Measurements from ENCODE around the gene RREB1.
"Not testable (repeated sequence)": the region's sequence is repeated elsewhere in the genome, so short reads cannot be mapped to it uniquely, and the experiment has no call there.

RREB1 gene

DNA sequence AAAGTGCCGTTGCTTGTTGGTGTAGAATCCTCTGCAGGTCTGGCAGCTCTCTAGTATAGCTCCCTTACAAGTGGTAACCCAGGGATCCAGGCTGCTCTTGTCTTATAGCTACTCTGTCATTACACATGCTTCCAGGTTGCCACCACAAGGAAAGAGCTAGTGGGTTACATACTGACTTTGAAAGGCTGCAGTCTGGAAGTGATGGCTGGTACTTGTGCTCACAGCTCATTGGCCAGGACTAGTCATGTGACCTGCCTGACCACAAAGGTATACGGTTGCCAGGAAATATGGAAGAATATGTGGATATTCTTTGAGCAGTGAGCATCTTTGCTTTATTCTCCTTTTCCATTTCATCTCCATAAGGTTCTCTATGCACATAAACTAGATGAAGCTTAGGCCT, 46.0 kb downstream of the RREB1 start:
- ChIA-PET POLR2A (no interaction called here), CTCF (interaction anchor here (0.6 to 1.7 kb wide), 3 partner anchors 9 to 90 kb away, joined by 3 to 5 read pairs (median 5); no protein-coding TSS in a partner anchor)
- H3K4me3 ChIP-seq (ENCODE audit: low read depth, low read length), result no peak overlapping the region
- TF ChIP-seq, protein P1, sequence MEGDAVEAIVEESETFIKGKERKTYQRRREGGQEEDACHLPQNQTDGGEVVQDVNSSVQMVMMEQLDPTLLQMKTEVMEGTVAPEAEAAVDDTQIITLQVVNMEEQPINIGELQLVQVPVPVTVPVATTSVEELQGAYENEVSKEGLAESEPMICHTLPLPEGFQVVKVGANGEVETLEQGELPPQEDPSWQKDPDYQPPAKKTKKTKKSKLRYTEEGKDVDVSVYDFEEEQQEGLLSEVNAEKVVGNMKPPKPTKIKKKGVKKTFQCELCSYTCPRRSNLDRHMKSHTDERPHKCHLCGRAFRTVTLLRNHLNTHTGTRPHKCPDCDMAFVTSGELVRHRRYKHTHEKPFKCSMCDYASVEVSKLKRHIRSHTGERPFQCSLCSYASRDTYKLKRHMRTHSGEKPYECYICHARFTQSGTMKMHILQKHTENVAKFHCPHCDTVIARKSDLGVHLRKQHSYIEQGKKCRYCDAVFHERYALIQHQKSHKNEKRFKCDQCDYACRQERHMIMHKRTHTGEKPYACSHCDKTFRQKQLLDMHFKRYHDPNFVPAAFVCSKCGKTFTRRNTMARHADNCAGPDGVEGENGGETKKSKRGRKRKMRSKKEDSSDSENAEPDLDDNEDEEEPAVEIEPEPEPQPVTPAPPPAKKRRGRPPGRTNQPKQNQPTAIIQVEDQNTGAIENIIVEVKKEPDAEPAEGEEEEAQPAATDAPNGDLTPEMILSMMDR (IDR thresholded peaks at IDR 0.05; ENCODE audit: insufficient read depth, low read length, missing control alignments), result no peak
- DNase-seq (ENCODE audit: low read depth, low spot score), result no peak

DNA sequence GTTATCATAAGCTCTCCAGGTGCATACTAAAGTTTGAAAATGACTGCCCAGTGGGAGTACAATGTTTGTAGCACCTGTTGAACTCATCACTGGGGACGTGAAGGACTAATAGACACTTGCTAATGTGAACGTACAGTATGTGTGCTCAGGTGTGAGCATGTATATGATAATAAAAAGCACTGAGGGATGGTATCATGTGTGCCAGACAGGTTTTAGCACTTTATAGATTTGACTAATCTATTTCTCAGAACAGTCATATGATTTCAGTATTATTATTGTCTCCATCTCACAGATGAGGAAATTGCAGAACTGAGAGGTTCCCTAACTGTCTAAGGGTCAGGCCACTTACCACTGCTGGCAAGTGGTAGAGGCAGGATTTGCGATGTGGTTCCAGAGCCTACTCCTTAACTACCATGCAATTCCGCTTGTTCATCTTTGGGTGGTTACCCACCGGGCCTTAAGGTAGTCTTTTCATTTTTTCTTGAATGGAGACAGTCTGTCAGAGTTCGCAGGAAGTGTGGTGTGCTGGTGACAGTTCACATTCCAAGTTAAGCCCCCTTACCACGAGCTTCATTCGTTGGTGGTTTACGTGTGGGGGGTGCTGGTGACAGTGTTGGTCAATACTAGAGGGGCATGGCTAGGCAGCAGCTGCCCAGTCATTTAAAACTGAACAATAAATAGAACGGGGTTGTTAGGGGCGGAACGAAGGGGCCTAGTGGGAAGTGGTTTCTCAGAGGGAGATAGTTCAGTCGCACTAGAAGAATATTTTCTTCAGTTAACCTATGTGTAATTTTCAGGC, 46.8 kb downstream of the RREB1 start:
- no peak for DNase-seq (ENCODE audit: low read depth, low spot score)
- TF ChIP-seq, protein P1 (IDR thresholded peaks at IDR 0.05; ENCODE audit: insufficient read depth, low read length, missing control alignments), result no peak
- H3K4me3 ChIP-seq (ENCODE audit: low read depth, low read length), result no peak overlapping the region
- CTCF ChIA-PET, result interaction anchor here (0.5 to 1.6 kb wide), 3 partner anchors 10 to 85 kb away, joined by 3 to 5 read pairs (median 3); no protein-coding TSS in a partner anchor
- POLR2A ChIA-PET, result no interaction called here

DNA sequence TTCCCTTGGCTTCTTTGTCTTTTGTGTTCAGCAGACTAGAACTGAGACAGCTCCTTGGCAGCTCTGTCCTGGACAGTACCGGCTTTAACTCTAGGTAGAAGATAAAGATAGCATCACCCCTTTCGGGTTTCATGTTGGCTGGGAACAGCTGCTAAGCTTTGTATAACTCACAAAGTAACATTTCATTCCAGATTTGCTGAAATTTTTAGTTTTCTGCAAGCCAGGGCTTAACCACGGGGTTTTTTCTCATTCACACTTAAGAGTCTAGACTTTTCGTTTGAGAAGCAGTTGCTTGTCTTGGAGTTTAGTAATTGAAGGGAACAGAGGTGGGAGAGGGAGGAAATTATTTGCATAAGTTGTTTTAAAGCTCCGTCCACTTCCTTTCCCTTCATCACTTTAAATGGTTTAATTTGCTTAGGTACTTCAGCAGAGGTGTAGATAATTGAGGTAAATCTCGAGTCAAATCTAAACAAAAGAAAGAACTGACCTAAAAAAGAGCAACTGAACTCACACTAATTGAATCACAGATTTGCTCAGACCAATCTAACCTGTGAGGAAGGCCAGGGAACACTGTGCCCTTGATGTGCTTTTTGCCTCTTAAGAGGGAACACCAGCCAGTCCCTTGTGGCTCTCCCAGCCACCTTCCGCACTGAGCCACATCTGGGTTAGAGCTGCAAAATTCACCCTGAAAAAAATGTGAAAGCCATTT, 48.3 kb downstream of the RREB1 start:
- TF ChIP-seq, protein P1 (IDR thresholded peaks at IDR 0.05; ENCODE audit: insufficient read depth, low read length, missing control alignments), result no peak
- ChIA-PET CTCF (interaction anchor here (1.1 to 1.7 kb wide), 4 partner anchors 9 to 441 kb away, joined by 3 to 5 read pairs (median 4); no protein-coding TSS in a partner anchor), POLR2A (interaction anchor here (0.8 to 2.2 kb wide), 4 partner anchors 9 to 19 kb away, joined by 3 to 17 read pairs (median 5); no protein-coding TSS in a partner anchor)
- H3K4me3 ChIP-seq (ENCODE audit: low read depth, low read length), result no peak overlapping the region
- no peak for DNase-seq (ENCODE audit: low read depth, low spot score)

DNA sequence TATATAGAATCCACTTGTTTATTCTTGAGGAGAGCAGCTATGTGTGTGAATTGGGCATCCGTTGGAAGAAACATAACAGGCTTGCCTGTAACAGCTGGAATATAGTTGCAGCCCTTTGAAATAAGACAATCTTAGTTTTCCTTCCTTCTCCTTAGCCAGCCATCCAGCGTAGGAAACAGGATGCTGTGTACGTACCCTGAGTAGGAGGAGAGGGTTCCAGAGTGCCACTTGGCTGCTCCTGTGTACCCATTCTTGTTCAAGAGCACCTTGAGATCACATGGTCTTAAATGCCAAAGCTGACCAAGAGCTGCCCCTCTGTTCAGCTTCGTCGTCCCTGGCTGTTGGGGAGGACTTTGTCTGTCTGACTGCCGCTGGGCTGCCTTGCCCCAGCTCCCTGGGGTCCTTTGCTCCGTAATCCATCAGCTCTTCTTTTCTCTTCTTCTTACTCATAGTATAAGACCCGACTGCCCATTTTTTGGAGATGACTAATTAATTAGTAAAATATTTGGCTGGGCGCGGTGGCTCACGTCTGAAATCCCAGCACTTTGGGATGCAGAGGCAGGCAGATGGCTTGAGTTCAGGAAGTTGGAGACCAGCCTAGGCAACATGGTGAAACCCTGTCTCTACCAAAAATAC, 49.0 kb downstream of the RREB1 start:
- TF ChIP-seq, protein P1 (IDR thresholded peaks at IDR 0.05; ENCODE audit: insufficient read depth, low read length, missing control alignments), result no peak
- H3K4me3 ChIP-seq (ENCODE audit: low read depth, low read length), result peak overlapping the region; percentile 26
- ChIA-PET POLR2A (interaction anchor here (0.8 to 2.2 kb wide), 4 partner anchors 10 to 19 kb away, joined by 3 to 17 read pairs (median 5); no protein-coding TSS in a partner anchor), CTCF (interaction anchor here (1.0 to 1.7 kb wide), 5 partner anchors 9 to 442 kb away, joined by 3 to 5 read pairs (median 3); no protein-coding TSS in a partner anchor)
- DNase-seq (ENCODE audit: low read depth, low spot score), result peak; percentile 59

DNA sequence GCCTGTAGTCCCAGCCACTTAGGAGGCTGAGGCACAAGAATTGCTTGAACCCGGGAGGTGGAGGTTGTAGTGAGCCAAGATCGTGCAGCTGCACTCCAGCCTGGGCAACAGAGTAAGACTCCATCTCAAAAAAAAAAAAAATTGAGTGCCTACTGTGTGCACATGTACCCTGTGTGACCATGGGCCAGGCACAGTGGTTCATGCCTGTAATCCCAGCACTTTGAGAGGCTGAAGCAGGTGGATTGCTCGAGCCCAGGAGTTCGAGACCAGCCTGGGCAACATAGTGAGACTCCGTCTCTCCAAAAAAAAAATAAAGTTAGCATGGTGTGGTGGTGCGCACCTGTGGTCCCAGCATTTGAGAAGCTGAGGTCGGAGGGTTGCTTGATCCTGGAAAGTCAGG, 49.5 kb downstream of the RREB1 start:
- ChIA-PET CTCF (interaction anchor here (1.0 to 1.7 kb wide), 2 partner anchors 9 to 86 kb away, joined by 3 to 4 read pairs; no protein-coding TSS in a partner anchor), POLR2A (interaction anchor here (0.8 to 2.2 kb wide), 3 partner anchors 10 to 20 kb away, joined by 3 to 17 read pairs (median 7); no protein-coding TSS in a partner anchor)
- H3K4me3 ChIP-seq (ENCODE audit: low read depth, low read length); DNase-seq (ENCODE audit: low read depth, low spot score): not testable (repeated sequence)

DNA sequence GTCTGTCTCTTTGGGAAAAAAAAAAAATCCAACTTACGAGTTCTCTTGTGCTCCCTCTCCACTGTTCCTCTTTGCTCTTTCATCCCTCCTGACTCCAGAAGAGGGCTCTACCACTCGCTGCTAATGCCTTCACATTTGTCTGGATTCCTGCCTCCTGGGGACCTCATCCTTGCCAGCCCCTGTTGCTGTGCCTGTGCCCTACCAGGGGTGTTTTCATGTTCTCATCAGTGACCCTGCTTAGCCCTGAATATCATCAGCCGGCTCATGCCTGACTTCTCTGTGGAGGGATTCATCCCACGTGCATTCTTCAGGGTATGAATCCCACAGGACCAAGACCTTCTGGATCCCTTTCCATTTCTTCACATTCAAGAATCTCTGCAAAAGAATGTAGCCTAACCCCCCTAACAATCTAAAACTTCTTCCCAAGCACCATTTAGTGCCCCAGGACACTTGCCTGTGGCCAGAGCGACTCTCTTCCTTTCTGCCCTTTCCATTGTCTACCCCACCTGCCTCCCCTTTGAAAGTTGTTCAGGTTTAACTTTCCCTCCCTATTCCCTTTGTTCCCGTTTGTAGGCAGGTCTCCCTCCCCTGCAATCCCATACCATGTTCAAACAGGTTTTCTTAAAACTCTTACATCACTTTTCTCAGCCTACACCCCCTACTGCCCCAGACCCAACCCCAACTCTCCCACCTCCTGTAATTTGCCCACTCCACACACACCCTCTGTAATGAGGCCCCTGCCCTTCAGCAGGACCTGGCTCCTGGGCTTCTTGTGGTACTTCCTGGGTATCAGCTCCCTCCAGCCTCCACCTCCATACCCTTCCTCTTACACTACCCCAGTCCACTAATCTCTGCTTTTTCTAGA, 50.2 kb downstream of the RREB1 start:
- TF ChIP-seq, protein P1 (IDR thresholded peaks at IDR 0.05; ENCODE audit: insufficient read depth, low read length, missing control alignments), result peak; percentile 16
- ChIA-PET POLR2A (no interaction called here), CTCF (interaction anchor here (0.6 to 1.7 kb wide), 6 partner anchors 8 to 399 kb away, joined by 3 to 5 read pairs (median 4); no protein-coding TSS in a partner anchor)
- DNase-seq (ENCODE audit: low read depth, low spot score), result no peak
- no peak overlapping the region for H3K4me3 ChIP-seq (ENCODE audit: low read depth, low read length)

Measured in AG04449 (cell line).